ENCODE data around the gene HPDL.
"Not testable (repeated sequence)": the region's sequence is repeated elsewhere in the genome, so short reads cannot be mapped to it uniquely, and the experiment has no call there.

Gene HPDL

DNA sequence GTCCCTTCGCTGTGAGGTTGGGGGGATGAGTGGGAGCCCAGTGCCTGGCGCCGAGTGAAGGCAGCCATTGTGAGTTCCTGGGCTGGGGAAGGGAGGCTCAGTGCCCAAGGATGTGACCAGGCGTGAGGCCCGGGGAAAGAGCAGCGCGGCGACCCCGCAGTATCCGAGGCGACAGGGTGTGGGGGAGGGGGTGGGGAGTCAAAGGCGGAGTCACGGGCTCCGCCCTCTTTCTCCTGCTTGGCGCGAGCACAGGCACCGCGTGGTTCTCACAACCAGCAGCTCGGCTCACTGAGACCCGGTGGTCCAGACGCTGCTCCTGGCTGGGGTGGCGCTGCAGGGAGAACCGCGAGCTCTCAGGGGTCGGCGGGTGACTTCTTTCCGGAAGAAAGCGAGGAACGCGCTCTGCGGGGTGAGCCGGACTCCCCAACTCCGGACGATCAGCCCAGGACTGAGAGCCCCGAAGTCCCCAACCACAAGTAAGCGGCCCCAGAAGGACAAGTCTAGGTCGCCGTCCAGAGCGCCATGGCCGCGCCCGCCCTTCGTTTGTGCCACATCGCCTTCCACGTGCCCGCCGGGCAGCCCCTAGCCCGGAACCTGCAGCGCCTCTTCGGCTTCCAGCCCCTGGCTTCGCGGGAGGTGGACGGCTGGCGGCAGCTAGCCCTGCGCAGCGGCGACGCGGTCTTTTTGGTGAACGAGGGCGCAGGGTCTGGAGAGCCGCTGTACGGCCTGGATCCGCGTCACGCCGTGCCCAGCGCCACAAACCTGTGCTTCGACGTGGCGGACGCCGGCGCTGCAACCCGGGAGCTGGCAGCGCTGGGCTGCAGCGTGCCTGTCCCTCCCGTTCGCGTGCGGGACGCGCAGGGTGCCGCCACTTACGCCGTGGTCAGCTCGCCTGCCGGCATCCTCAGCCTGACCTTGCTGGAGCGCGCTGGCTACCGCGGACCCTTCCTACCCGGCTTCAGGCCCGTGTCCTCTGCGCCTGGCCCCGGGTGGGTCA is at the start of gene HPDL:
Gene HPDL (plus strand): TSS at position 269 of the 997 bp plus-strand sequence. CDS start 254 bp downstream, at position 523.
- peak; percentile 28 for DNase-seq (ENCODE audit: low read depth)

DNA sequence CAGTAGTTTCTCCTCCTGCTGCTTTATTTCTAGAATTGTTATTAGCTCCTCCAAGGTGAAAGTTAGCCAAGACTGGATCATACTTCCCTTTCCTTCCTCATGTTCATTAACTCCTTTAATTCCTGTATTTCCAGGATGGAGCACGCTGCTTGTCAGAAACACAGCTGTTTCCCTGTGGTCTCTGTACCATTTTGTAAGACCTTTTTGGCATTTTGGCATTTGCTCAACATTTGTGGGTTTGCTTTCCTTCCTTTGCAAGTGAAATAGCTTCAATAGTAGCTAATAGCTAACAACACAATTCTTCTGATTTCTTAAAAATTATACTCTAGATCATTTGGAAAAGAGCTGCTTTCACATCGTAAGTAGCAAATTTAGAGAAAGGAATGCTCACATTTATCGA is 44.3 kb upstream of the HPDL start:
- no peak for DNase-seq (ENCODE audit: low read depth)

DNA sequence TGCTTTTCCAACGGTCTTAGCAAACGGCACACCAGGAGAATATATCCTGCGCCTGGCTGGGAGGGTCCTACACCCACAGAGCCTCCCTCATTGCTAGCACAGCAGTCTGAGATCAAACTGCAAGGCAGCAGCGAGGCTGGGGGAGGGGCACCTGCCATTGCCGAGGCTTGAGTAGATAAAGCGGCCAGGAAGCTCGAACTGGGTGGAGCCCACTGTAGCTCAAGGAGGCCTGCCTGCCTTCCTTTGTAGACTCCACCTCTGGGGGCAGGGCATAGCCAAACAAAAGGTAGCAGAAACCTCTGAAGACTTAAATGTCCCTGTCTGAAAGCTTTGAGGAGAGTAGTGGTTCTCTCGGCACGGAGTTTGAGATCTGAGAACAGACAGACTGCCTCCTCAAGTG is 41.8 kb upstream of the HPDL start:
- not testable (repeated sequence) for DNase-seq (ENCODE audit: low read depth)

DNA sequence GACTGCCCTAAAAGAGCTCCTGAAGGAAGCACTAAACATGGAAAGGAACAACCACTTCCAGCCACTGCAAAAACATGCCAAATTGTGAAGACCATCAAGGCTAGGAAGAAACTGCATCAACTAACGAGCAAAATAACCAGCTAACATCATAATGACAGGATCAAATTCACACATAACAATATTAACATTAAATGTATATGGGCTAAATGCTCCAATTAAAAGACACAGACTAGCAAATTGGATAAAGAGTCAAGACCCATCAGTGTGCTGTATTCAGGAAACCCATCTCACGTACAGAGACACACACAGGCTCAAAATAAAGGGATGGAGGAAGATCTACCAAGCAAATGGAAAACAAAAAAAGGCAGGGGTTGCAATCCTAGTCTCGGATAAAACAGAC is 40.2 kb upstream of the HPDL start:
- not testable (repeated sequence) for DNase-seq (ENCODE audit: low read depth)

DNA sequence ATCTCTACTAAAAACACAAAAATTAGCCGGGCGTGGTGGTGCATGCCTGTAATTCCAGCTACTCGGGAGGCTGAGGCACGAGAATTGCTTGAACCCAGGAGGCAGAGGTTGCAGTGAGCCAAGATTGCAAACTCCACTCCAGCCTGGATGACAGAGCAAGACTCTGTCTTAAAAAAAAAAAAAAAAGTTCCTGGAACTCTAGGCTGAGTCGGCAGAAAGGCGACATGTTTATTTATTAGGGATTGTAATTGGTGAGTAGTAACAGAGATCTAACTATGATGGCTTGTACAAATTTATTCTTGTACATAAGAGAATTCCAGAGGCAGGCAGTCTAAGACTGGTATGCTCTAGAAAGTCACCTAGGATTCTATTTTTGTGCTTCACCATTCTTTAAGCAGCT is 35.7 kb upstream of the HPDL start:
- not testable (repeated sequence) for DNase-seq (ENCODE audit: low read depth)

DNA sequence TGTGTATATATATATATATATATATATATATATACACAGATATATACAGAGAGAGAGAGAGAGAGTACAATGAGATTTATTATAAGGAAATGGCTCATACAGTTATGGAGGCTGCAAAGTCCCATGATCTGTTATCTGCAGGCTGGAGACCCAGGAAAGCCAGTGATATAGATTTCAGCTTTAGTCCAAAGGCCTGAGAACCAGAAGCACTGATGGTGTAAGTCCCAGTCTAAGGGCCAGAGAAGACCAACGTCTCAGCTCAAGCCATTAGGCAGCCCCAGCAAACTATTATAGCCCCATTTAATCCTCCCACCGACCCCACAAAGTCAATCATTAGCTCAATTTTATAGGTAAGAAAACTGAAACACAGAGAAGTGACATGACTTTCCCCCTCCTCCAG is 35.0 kb upstream of the HPDL start:
- DNase-seq (ENCODE audit: low read depth) = no peak

DNA sequence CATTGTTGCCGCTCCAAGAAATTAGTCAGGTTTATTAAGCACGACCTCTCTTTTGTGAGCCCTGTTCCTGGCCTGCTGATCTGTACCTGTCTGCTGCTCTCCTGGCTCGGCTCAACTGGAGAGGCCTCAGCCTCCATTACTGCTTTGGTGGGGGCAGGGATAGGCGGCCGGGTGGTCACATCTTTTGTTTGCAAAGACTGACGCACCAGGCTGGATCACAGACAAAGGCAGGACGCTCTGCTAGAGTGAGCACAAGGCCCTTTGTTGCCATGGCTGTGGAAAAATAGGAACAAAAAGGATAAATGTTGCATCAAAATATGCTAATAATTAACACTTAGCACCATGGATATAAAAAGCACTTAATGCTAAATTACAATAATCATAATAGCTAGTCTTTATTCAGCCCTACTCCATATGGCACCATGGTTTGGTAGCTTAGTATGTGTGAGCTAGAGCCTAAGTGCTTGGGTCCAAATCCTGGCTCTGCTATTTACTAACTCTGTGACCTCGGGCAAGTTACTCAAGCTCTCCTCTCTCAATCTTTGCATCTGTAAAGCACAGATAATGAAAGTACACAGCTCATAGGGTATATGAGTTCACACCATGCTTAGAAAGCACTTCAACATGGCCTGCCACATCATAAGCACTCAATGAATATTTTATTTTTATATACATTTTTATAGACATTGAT is 28.9 kb upstream of the HPDL start:
- DNase-seq (ENCODE audit: low read depth) = no peak

DNA sequence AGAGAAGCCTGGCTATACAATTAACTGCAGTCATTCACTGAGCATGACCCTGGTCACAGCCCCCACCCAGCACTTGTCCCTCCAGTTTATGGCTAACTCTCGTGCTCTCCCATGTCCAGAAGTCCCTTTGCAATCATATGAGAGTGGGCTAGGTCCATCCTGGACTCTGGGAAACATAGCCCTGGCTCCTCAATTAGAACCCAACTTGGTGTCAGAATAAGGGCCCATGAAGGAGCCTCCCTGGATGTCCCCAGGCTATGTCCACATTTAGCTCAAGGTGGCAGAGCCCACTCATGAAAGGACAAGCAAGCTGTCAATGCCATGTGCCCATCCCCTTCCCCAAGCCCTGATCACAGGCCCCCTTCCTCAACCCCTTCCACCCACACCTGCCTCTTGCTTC is 27.4 kb upstream of the HPDL start:
- DNase-seq (ENCODE audit: low read depth) = no peak

DNA sequence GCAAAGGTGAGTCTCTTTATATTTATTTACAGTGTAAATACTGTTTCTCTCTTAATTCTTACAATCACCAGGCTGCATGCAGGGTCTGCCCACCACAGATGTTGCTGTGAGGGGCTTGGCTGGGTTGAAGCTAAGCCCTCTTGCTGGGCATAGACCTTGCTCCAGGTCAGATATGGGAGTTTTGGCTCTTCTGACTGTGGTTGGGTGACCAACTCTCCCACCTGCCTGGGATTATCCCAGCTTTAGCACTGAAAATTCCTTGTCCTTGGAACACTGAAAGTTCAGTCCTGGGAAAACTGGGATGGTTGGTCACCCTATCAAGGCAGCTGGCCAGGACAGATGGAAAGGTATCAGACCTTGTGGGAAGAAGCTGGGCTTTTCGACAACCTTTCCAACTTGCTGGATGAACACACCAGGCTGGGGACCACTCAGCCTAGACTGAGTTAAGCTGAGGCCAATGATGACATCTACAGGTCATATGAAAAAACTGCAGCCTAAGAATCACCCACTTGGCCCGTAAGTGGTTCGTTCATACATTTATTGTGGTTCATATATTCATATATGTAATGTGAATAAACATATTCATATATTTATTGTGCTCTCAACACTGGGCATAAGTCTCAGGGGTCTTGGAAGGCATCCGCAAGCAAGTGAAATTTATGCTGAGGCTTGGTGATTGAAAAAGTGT is 26.6 kb upstream of the HPDL start:
- no peak for DNase-seq (ENCODE audit: low read depth)

DNA sequence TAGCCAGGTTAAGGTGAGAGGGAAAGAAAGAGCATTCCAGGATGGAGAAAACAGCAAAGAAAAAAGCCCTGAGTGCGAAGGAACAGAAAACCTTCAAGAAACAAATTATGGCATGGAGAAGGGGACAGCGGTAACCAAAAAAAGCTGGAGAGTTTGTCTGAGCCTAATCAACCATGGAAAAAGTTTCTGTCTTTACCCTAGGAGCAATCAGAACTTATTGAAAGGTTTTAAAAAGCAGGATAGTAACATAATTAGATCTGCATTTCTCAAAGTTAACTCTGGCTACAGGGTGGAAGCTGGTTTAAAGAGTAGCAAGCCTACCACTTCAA is 26.1 kb upstream of the HPDL start:
- no peak for DNase-seq (ENCODE audit: low read depth)

DNA sequence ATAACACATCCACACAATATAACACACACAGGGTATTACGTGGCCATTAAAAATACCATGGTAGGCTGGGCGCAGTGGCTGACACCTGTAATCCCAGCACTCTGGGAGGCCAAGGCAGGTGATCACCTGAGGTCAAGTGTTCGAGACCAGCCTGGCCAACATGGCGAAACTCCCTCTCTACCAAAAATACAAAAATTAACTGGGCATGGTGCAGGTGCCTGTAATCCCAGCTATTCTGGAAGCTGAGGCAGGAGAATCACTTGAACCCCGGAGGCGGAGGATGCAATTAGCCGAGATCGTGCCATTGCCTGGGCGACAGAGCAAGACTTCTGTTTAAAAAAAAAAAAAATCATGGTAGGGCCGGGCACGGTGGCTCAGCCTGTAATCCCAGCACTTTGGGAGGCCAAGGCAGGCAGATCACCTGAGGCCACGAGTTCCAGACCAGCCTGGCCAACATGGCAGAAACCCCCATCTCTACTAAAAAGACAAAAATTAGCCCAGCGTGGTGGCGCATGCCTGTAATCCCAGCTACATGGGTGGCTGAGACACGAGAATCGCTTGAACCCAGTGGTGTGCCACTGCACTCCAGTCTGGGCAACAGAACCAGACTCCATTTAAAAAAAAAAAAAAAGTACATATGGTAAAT is 24.1 kb upstream of the HPDL start:
- no peak for DNase-seq (ENCODE audit: low read depth)

DNA sequence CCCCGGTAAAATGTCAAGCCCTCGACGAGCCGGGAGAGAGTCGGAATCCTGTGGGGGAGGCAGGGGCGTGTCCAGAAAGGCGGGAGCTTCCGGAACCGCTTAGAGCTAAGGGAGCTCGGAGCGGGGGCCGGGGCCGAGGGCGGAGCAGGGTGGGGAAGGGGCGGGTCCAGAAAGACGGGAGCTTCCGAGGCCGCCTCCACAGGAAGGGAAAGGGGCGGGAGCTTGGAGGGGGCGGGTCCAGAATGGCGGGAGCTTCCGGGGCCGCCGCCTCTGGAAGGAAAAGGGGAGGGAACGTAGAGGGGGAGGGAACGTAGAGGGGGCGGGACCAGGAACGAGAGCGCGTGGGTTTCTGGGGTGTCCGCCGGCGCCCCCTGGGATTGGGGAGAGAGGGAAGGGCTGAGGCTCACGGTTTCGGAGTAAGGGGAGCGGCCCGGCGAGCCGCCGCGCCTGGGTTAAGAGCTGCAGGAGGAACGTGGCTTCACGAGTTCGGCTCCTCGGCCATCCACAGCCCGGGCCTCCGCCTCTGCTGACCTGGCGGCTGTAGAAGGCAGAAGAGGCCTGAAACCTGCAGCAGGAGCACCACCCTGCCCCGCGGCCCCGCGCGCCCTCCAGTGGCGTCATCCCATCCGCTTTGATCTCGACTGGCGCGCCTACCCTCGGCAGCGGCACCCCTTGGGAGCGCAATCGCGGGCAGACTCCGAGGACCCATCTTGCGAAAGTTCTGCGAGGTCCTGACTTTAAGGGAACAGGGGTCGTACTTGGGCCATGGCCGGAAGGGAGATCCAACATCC is 23.0 kb upstream of the HPDL start:
- peak; percentile 97 for DNase-seq (ENCODE audit: low read depth)

DNA sequence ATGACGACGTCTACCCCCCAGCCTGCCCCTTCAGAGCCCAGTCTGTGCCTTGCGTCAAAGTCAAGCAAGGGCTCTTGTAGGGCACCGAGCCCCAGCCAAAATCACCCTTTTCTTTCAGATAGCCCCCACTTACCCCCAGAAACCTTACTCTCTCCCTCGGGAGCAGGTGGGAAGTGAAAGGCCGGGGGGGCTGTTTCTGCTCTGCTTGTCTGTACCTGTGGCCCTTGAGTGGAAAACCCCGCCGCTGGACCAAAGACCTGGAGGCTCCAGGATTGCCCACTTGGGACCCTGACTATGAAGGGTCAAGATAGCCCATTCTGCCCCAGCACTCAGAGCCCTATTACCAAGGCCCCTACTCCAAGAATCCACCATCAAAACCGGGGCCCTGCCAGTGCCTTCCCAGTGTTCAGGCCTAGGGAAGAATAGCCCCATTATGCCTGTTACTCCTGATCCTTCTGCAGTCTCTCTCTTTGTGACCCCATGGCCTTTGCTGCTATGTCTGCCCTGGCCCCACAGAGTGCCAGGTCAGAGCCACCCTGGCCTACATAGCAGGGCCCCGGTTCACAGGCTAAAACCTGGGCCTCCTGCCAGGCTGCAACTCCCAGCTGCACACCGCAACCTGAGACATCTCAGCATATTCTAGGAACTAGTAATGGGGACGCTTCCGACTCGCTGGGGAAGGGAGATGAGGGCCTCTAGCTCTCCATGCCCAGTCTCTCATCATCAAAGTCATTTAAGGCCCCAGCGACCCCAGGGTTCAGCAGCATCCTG is 22.2 kb upstream of the HPDL start:
- no peak for DNase-seq (ENCODE audit: low read depth)

DNA sequence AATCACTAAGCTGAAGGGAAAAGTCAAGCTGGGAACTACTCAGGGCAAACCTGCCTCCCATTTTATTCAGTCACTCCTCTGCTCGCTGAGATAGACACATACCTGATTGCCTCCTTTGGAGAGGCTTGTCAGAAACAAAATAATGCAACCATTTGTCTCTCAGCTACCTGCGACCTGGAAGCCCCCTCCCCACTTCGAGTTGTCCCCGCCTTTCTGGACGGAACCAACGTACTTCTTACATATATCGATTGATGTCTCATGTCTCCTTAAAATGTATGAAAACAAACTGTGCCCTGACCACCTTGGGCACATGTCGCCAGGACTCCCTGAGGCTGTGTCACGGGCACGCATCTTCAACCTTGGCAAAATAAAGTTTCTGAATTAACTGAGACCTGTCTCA is 21.5 kb upstream of the HPDL start:
- DNase-seq (ENCODE audit: low read depth) = no peak

DNA sequence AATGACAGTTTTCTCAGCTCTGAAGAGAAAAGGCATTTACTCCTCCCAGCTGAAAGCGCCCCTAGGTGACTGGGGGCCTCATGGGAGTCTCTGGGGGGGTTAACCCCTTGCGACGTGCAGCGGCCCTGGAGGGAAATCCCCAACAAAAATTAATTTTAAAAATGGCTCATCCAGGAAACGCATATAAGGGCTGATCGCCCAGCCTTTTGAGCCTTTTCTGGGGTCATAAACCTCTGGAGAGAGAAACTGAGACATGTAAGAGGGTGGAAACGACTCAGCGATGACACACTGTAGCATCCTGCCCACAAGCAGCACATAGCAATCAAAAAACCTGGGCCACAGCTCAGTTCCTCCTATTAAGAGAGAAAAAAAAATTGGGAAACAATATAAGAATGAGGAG is 20.4 kb upstream of the HPDL start:
- DNase-seq (ENCODE audit: low read depth) = no peak

DNA sequence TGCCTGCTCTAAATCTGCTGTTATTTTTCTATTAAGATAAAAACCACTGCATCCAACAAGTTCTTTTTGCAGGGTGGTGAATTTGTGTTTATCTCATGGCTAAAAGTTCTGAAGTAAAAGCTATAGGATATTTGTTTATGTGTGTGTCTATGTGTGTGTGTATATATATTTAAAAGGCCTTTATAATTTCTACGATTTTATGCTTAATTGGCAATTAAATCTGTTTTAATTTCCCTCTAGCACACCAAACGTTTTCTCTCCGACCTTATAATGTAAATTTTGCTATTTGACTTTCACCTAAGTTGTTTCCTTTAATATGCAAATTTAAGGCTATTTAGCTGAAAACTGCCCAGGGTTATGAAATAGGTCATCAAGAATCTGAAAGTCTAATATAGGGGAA is 19.8 kb upstream of the HPDL start:
- no peak for DNase-seq (ENCODE audit: low read depth)

DNA sequence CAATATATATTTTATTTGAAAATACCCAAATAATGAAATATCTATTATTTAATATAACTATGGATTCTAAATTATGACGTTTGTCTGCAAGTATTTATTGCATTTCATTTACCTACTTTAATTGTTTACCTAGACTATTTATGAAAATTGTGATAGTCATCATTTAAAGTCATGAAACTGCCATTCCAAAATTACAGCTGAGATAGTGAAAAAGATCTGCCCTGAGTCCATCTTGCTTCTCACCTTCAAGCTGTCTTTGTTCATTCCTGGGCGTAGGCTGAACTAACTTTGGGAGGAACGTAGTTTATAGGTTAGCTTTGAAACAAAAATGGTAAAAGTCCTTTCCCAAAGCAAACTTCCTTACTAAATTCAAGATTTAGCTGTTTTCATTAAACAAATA is 12.4 kb upstream of the HPDL start:
- DNase-seq (ENCODE audit: low read depth) = no peak

DNA sequence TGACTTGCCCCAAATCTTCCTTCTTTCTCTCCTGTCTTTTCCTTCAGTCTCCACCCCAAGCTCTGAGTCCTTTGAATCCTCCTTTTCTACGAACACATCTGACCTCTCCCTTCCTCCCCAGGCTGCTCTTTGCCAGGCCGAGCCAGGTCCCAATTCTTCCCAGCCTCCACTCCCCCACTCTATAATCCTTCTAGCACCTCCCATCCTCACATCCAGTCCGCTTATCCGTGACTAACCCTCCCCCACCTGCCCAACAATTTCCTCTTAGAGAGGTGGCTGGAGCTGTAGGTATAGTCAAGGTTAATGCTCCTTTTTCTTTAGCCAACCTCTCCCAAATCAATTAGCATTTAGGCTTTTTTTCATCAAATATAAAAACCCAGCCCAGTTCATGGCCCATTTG is 9.5 kb upstream of the HPDL start:
- no peak for DNase-seq (ENCODE audit: low read depth)

DNA sequence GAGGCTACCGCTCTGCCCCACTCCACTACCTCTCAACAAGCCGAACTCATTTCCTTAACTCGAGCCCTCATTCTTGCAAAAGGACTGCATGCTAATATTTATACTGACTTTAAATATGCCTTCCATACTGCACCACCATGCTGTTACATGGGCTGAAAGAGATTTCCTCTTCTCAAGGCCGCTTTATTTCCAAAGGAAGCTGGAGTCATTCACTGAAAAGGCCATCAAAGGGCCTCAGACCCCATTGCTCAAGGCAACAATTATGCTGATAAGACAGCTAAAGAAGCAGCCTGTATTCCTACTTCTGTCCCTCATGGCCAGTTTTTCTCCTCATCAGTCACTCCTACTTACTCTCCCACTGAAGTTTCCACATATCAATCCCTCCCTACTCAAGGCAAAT is 6.9 kb upstream of the HPDL start:
- no peak for DNase-seq (ENCODE audit: low read depth)

DNA sequence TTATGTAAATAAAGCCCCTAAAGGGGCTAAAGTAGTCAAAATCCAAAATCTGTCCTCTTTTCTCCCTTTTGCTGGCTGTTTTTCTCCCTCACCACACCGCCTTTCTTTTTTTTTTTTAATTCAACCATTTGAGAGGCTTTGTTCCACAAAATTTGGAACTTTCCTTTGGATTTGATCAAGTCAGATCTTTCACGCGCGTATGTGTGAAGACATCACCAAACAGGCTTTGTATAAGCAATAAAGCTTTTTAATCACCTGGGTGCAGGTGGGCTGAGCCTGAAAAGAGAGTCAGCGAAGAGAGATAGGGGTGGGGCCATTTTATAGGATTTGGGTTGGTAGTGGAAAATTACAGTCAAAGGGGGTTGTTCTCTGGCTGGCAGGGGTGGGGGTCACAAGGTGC is 5.3 kb upstream of the HPDL start:
- no peak for DNase-seq (ENCODE audit: low read depth)

Measured in stimulated activated CD8-positive, alpha-beta memory T cell treated with anti-CD3 and anti-CD28 coated beads, Interleukin-12 subunit alpha, Interleukin-12 subunit beta, amount 100 ng/mL, for 1 hour (primary cell).